ENCODE measurements around the gene PRKD1. TPM values are rescaled to one million over a fixed set of nuclear protein-coding genes. Genes with fewer than 3 reads are reported as not detected.

Gene PRKD1
- total RNA-seq, 1 experiment from 2014 or later = 0.36 TPM

DNA sequence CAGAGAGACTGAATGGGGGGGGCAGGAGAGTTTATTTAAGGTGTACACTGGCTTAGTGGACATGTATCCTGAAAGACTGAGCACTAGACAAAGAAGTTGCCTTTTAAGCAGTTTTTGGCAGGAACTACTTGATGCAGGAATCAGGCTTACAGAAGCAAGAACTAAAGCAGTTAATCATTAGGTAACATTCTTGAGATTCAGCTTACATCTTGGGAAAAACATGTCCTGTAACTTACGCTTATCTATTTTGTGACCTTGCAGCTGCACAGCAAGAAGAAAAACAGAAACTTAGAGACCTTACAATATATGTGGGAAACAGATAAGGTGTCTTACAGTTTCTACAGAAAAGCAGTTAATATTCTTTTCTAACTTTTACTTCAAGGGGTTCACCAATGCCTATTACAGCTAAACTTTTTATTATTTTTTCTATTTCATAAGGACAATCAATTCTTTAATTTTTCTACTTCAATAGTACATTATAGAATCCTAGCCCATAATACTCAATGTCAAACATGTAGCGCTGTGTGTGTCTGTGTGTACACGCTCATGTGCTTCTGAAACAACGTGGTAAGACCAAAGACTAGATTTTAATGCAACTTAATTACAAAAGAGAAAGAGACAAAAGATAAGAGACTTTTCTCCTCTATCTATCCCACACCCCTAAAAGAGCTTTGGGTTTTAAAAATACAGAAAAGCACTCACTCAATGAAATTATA is 276.9 kb downstream of the PRKD1 start:
- H3K4me3 ChIP-seq (ENCODE audit: low read depth, low read length) = no peak overlapping the region
- intact Hi-C loops (cut with micrococcal nuclease; ENCODE audit: unreplicated experiment) = no loop called here
- no peaks in the 10 kb centered on the region for H3K4me1 ChIP-seq
- no peak for DNase-seq
- ChIA-PET POLR2A (no interaction called here), CTCF (no interaction called here)
- Mint-ChIP-seq H3K9me3 (ENCODE audit: unreplicated experiment) (peaks cover 23% of the 10 kb centered on the region), H3K36me3 (ENCODE audit: insufficient read depth, unreplicated experiment) (peaks cover 9% of the 10 kb centered on the region), H3K27me3 (ENCODE audit: insufficient read depth, unreplicated experiment) (no peaks in the 10 kb centered on the region), H3K27ac (ENCODE audit: unreplicated experiment) (no peak overlapping the region), H3K4me3 (ENCODE audit: unreplicated experiment) (no peak overlapping the region), H3K4me1 (ENCODE audit: low read depth, unreplicated experiment) (no peaks in the 10 kb centered on the region)
- H3K36me3 ChIP-seq (ENCODE audit: control insufficient read depth, insufficient read depth, low read length) = no peaks in the 10 kb centered on the region
- H3K27me3 ChIP-seq (replicated peaks; ENCODE audit: control insufficient read depth, insufficient read depth, low read length) = no peaks in the 10 kb centered on the region
- TF ChIP-seq, protein P1, sequence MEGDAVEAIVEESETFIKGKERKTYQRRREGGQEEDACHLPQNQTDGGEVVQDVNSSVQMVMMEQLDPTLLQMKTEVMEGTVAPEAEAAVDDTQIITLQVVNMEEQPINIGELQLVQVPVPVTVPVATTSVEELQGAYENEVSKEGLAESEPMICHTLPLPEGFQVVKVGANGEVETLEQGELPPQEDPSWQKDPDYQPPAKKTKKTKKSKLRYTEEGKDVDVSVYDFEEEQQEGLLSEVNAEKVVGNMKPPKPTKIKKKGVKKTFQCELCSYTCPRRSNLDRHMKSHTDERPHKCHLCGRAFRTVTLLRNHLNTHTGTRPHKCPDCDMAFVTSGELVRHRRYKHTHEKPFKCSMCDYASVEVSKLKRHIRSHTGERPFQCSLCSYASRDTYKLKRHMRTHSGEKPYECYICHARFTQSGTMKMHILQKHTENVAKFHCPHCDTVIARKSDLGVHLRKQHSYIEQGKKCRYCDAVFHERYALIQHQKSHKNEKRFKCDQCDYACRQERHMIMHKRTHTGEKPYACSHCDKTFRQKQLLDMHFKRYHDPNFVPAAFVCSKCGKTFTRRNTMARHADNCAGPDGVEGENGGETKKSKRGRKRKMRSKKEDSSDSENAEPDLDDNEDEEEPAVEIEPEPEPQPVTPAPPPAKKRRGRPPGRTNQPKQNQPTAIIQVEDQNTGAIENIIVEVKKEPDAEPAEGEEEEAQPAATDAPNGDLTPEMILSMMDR (IDR thresholded peaks at IDR 0.05; ENCODE audit: insufficient read depth in 1 of 2, low read depth in 1 of 2, low read length in 1 of 2, severe bottlenecking in 1 of 2, unreplicated experiment in 1 of 2) = no peak
- no TSS peak for BruUV-seq (replicated peaks)
- peaks cover 16% of the 10 kb centered on the region; the same call in 1 of the 2 replicates for H3K9me3 ChIP-seq

- no peaks in the 10 kb centered on the region for H3K4me1 ChIP-seq
- H3K36me3 Mint-ChIP-seq (ENCODE audit: insufficient read depth, unreplicated experiment) = peaks cover 12% of the 10 kb centered on the region
These were observed 278.5 kb downstream of the PRKD1 start for GRCh38 chr14:29649170-29649569.

DNA sequence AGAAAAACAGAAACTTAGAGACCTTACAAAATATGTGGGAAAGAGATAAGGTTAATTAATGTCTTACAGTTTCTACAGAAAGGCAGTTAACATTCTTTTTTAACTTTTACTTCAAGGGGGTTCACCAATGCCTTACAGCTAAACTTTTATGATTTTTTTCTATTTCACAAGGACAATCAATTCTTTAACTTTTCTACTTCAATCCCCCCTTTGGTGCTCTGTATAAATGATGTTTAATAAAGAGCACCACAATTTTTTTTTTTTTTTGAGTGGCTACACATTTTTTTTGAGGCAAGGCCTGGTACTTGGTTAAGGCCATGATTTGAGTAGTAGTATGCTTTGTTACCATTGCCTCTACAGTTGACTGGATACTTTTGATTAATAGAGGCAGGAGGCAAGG is 279.6 kb downstream of the PRKD1 start:
- Histone ChIP-seq H3K27me3 (replicated peaks; ENCODE audit: control insufficient read depth, insufficient read depth, low read length) (no peaks in the 10 kb centered on the region), H3K36me3 (ENCODE audit: control insufficient read depth, insufficient read depth, low read length) (no peaks in the 10 kb centered on the region), H3K4me1 (no peaks in the 10 kb centered on the region), H3K4me3 (ENCODE audit: low read depth, low read length) (no peak overlapping the region), H3K9me3 (peaks cover 12% of the 10 kb centered on the region; the same call in 1 of the 2 replicates)
- Mint-ChIP-seq H3K27me3 (ENCODE audit: insufficient read depth, unreplicated experiment) (no peaks in the 10 kb centered on the region), H3K36me3 (ENCODE audit: insufficient read depth, unreplicated experiment) (peaks cover 12% of the 10 kb centered on the region), H3K4me3 (ENCODE audit: unreplicated experiment) (no peak overlapping the region), H3K27ac (ENCODE audit: unreplicated experiment) (no peak overlapping the region), H3K4me1 (ENCODE audit: low read depth, unreplicated experiment) (no peaks in the 10 kb centered on the region), H3K9me3 (ENCODE audit: unreplicated experiment) (peaks cover 28% of the 10 kb centered on the region)
- DNase-seq = no peak
- POLR2A ChIA-PET = no interaction called here
- intact Hi-C loops (cut with micrococcal nuclease; ENCODE audit: unreplicated experiment) = no loop called here
- BruUV-seq (replicated peaks) = no TSS peak
- CTCF ChIA-PET = no interaction called here
- TF ChIP-seq, protein P1 (IDR thresholded peaks at IDR 0.05; ENCODE audit: insufficient read depth in 1 of 2, low read depth in 1 of 2, low read length in 1 of 2, severe bottlenecking in 1 of 2, unreplicated experiment in 1 of 2) = no peak

More at GRCh38 chr14:29649170-29649569, 278.5 kb downstream of the PRKD1 start:
- no peaks in the 10 kb centered on the region for H3K27me3 Mint-ChIP-seq (ENCODE audit: insufficient read depth, unreplicated experiment)
- no peak for DNase-seq
- Histone ChIP-seq H3K9me3 (peaks cover 16% of the 10 kb centered on the region; the same call in 1 of the 2 replicates), H3K27me3 (replicated peaks; ENCODE audit: control insufficient read depth, insufficient read depth, low read length) (no peaks in the 10 kb centered on the region), H3K36me3 (ENCODE audit: control insufficient read depth, insufficient read depth, low read length) (no peaks in the 10 kb centered on the region), H3K4me3 (ENCODE audit: low read depth, low read length) (no peak overlapping the region)
- no peak overlapping the region for H3K4me3 Mint-ChIP-seq (ENCODE audit: unreplicated experiment)
- TF ChIP-seq, protein P1 (IDR thresholded peaks at IDR 0.05; ENCODE audit: insufficient read depth in 1 of 2, low read depth in 1 of 2, low read length in 1 of 2, severe bottlenecking in 1 of 2, unreplicated experiment in 1 of 2) = no peak
- no peaks in the 10 kb centered on the region for H3K4me1 Mint-ChIP-seq (ENCODE audit: low read depth, unreplicated experiment)
- H3K27ac Mint-ChIP-seq (ENCODE audit: unreplicated experiment) = no peak overlapping the region
- POLR2A ChIA-PET = no interaction called here
- CTCF ChIA-PET = no interaction called here
- intact Hi-C loops (cut with micrococcal nuclease; ENCODE audit: unreplicated experiment) = no loop called here
- BruUV-seq (replicated peaks) = no TSS peak
- H3K9me3 Mint-ChIP-seq (ENCODE audit: unreplicated experiment) = peaks cover 28% of the 10 kb centered on the region
